ENCODE measurements around the gene ITIH5. TPM values are rescaled to one million over a fixed set of nuclear protein-coding genes. Genes with fewer than 3 reads are reported as not detected.

Gene ITIH5
- total and polyA plus RNA-seq, 2 of the 13 experiments (the other 11 are each of a cell fraction or from before 2014, with no cell fraction given), result 4.7 to 8.9 TPM

DNA sequence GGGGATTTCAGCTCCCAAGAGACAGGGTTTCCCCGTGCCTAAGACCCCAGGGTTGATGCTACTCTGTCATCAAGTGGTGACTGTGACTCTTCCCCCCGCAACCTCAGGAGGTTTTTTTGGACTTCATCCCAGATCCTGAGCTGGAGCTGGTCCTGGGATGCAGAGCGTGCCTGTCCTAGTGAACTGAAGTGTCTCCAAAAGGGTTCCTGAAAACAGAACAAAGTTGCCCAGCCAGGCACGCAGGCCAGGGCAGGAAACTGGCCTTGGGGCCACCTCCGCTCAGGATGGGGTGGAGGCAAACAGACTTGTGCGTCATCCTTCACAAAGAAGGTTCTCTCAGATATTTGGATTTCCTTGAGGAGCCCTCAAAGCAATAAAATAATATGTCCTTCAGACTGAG lies 118.9 kb downstream of the ITIH5 start (continued):
- no peak for TF ChIP-seq ZFYVE20 (CRISPR knock-in tag; IDR thresholded peaks at IDR 0.05; ENCODE audit: borderline replicate concordance, low read depth)
- TF ChIP-seq ASH2L (IDR thresholded peaks at IDR 0.05; ENCODE audit: insufficient read length, low read depth, low read length), result no peak
- no peak for TF ChIP-seq SP2 (CRISPR knock-in tag; IDR thresholded peaks at IDR 0.05)
- TF ChIP-seq CEBPB (IDR thresholded peaks at IDR 0.05; ENCODE audit: borderline replicate concordance, low read depth, low read length), result no peak
- no peak for TF ChIP-seq ZNF772 (CRISPR knock-in tag; IDR thresholded peaks at IDR 0.05)
- TF ChIP-seq ZNF784 (CRISPR knock-in tag; IDR thresholded peaks at IDR 0.05; ENCODE audit: borderline replicate concordance), result no peak
- no peak for TF ChIP-seq NKX3-1 (CRISPR knock-in tag; IDR thresholded peaks at IDR 0.05)
- no peak for TF ChIP-seq HNRNPH1 (optimal IDR thresholded peaks at IDR 0.05; ENCODE audit: low read depth, low read length)
- no peak for TF ChIP-seq HNF4A (CRISPR knock-in tag; IDR thresholded peaks at IDR 0.05)
- no peak for TF ChIP-seq FOXA3 (CRISPR knock-in tag; IDR thresholded peaks at IDR 0.05)

DNA sequence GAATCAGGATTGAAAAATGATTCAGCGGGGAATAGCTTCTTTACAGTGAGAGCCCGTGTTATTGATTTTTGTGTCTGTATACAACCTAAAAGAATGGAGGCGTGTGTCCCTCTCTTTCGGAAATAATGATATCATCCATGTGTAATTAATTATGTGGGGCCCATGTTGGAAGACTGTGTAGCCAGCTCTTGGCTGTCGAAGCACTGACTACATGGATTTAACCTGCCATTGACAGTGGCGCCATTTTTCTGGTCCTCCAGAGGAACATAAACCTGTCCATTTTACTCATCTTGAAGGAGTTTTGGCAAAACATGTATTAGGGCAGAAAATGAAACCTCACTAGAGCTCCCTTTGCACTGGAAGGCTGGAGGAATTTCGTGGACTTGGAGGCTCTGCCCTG lies 119.6 kb downstream of the ITIH5 start:
- no peaks in the 10 kb centered on the region for H4K20me1 ChIP-seq (ENCODE audit: insufficient read depth, low read length)
- H3K36me3 ChIP-seq (replicated peaks in 1 of 2; ENCODE audit: control insufficient read depth in 1 of 2, insufficient read depth in 2 of 2, low read length in 2 of 2), result no peaks in the 10 kb centered on the region
- FAIRE-seq, result no peak
- POLR2A ChIA-PET, result no interaction called here
- CTCF ChIA-PET (ENCODE audit: low intra/inter-chr PET ratio, low total read pairs), result no interaction called here
- H3K27ac ChIP-seq (ENCODE audit: extremely low read length, insufficient read depth, low read length), result no peak overlapping the region
- no peak overlapping the region for H3K4me2 ChIP-seq (ENCODE audit: low read depth, low read length)
- no peaks in the 10 kb centered on the region for H3K27me3 ChIP-seq (ENCODE audit: control insufficient read depth in 1 of 2, insufficient read depth in 2 of 2, low read length in 2 of 2)
- intact Hi-C loops (cut with micrococcal nuclease; ENCODE audit: unreplicated experiment), result no loop called here
- ATAC-seq, result no peak
- H3K4me1 ChIP-seq (ENCODE audit: insufficient read depth, low read length), result peaks cover 29% of the 10 kb centered on the region
- H3K79me2 ChIP-seq (ENCODE audit: insufficient read depth, low read length), result no peaks in the 10 kb centered on the region
- no TSS peak for BruUV-seq (replicated peaks)
- no peak overlapping the region for H2AFZ ChIP-seq (ENCODE audit: low read length)
- in situ Hi-C loops (cut with HindIII; ENCODE audit: extremely low pct_ligation_motif_present, low pct_unique_long_range_greater_than_20kb), result loop anchor here (5.0 to 10.0 kb wide), 2 partner anchors 45 to 118 kb away; partner anchors contain the start of gene ITIH5
- H3K9me3 ChIP-seq (ENCODE audit: low read length), result no peaks in the 10 kb centered on the region
- H3K4me3 ChIP-seq (replicated peaks in 1 of 3; ENCODE audit: insufficient read depth in 1 of 3, low read depth in 2 of 3, low read length in 3 of 3), result no peak overlapping the region
- H3K9ac ChIP-seq (ENCODE audit: insufficient read depth, low read depth, low read length), result no peak overlapping the region
- DNase-seq (ENCODE audit: low spot score), result no peak
- WGBS (ENCODE audit: low lambda C conversion rate), result 76% methylated on average over 7 of the region's 7 CpGs
- TF ChIP-seq THRA (CRISPR knock-in tag; IDR thresholded peaks at IDR 0.05; ENCODE audit: borderline replicate concordance) (no peak), ATF7-NPFF (CRISPR knock-in tag; IDR thresholded peaks at IDR 0.05; ENCODE audit: low read depth) (no peak), MAZ (IDR thresholded peaks at IDR 0.05; ENCODE audit: borderline replicate concordance, low read depth, low read length) (no peak), MAZ (CRISPR knock-in tag; IDR thresholded peaks at IDR 0.05; ENCODE audit: low read depth) (no peak), ZNF660 (CRISPR knock-in tag; IDR thresholded peaks at IDR 0.05; ENCODE audit: borderline replicate concordance, low read depth) (no peak), ZNF841 (CRISPR knock-in tag; IDR thresholded peaks at IDR 0.05; ENCODE audit: borderline replicate concordance) (no peak), IKZF4 (CRISPR knock-in tag; IDR thresholded peaks at IDR 0.05; ENCODE audit: borderline replicate concordance, low read depth, not compliant biosample characterization) (no peak), ZNF296 (CRISPR knock-in tag; conservative IDR thresholded peaks at IDR 0.05) (no peak), TCF7L2 (IDR thresholded peaks at IDR 0.05; ENCODE audit: low read depth, low read length) (no peak), ZNF205 (CRISPR knock-in tag; IDR thresholded peaks at IDR 0.05) (no peak), IKZF1 (IDR thresholded peaks at IDR 0.05) (no peak), RFX5 (IDR thresholded peaks at IDR 0.05; ENCODE audit: low read depth, low read length) (no peak)
- TF ChIP-seq, protein P1, sequence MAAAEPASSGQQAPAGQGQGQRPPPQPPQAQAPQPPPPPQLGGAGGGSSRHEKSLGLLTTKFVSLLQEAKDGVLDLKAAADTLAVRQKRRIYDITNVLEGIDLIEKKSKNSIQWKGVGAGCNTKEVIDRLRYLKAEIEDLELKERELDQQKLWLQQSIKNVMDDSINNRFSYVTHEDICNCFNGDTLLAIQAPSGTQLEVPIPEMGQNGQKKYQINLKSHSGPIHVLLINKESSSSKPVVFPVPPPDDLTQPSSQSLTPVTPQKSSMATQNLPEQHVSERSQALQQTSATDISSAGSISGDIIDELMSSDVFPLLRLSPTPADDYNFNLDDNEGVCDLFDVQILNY (CRISPR knock-in tag; conservative IDR thresholded peaks at IDR 0.05), result no peak
